HepG2 (cell line): ENCODE measurements around the gene EXTL2. TPM values are rescaled to one million over a fixed set of nuclear protein-coding genes. Genes with fewer than 3 reads are reported as not detected.

ENCODE experiments used
- ATAC-seq: fragments of 200-7000 bp; cut with Tn5 transposase; 3 replicates; pipeline ENCODE4 v1.9.1; 2020; ENCODE audit warnings: mild to moderate bottlenecking, moderate library complexity
- BruUV-seq: library from RNA; stranded (reverse); fragments of 400-500 nt; replicated peaks from 2 replicates; lab custom pipeline; 2021; lab: Mats Ljungman, UMichigan
- CTCF ChIA-PET: fragments of 300-600 bp; formaldehyde crosslinking; extraction: SDS; loops from one replicate; lab custom pipeline; 2021; ENCODE audit warnings: low total read pairs, inconsistent platforms, low intra/inter-chr PET ratio; lab: Yijun Ruan, JAX
- POLR2A ChIA-PET: fragments of 350-600 bp; sonication (Branson Sonifier 250); formaldehyde crosslinking; loops from one replicate; lab custom pipeline; 2020; ENCODE audit warnings: antibody characterized with exemption, inconsistent platforms; lab: Yijun Ruan, JAX
- DNase-seq: peaks from one replicate; pipeline ENCODE4 v3.0.0-alpha.2; 2015; ENCODE audit warnings: low spot score
- FAIRE-seq: peaks from 3 replicates; lab custom pipeline; 2011; peaks lifted over from hg19 to GRCh38; lab: Jason Lieb, UNC
- H2AFZ ChIP-seq: one replicate; pipeline ENCODE4 v1.6.1; 2011; ENCODE audit warnings: low read length, inconsistent platforms
- H3K27ac ChIP-seq: fragments of 300-600 bp; 3 replicates; pipeline ENCODE4 v1.8.0; 2011; ENCODE audit warnings: mixed run types, mild to moderate bottlenecking, mixed read lengths, low read length, inconsistent platforms; ENCODE audit not compliant: insufficient read depth; ENCODE audit errors: extremely low read length
- H3K27me3 ChIP-seq, 2 experiments: fragments of 200-600 bp in 1 of 2; 2 replicates in 1 of 2; 3 replicates in 1 of 2; pipeline versions ENCODE4 v1.6.0 to v1.8.0; 2011; ENCODE audit warnings: low read length in 2 of 2, mild to moderate bottlenecking in 2 of 2, moderate library complexity in 2 of 2, inconsistent platforms in 1 of 2; ENCODE audit not compliant: insufficient read depth in 2 of 2, control insufficient read depth in 1 of 2
- H3K36me3 ChIP-seq, 2 experiments: fragments of 200-600 bp in 1 of 2; replicated peaks in 1 of 2; 2 replicates in 1 of 2; 3 replicates in 1 of 2; pipeline versions ENCODE4 v1.5.1 to v1.8.0; 2011; ENCODE audit warnings: low read length in 2 of 2, inconsistent platforms in 1 of 2; ENCODE audit not compliant: insufficient read depth in 2 of 2, control insufficient read depth in 1 of 2
- H3K4me1 ChIP-seq: 2 replicates; pipeline ENCODE4 v1.5.1; 2012; ENCODE audit warnings: low read length, inconsistent platforms; ENCODE audit not compliant: insufficient read depth
- H3K4me2 ChIP-seq: 2 replicates; pipeline ENCODE4 v1.6.0; 2011; ENCODE audit warnings: low read depth, low read length, inconsistent platforms
- H3K4me3 ChIP-seq, 3 experiments: fragments of 200-600 bp in 1 of 3; sonication (generic), shearing (Covaris generic) in 1 of 3; replicated peaks in 1 of 3; 2 replicates each; pipeline ENCODE4 v1.5.1; 2011 to 2016; ENCODE audit warnings: low read length in 3 of 3, inconsistent platforms in 2 of 3, low read depth in 2 of 3, mild to moderate bottlenecking in 2 of 3, control low read depth in 1 of 3, mixed read lengths in 1 of 3; ENCODE audit not compliant: insufficient read depth in 1 of 3
- H3K79me2 ChIP-seq: one replicate; pipeline ENCODE4 v1.6.1; 2011; ENCODE audit warnings: low read length, inconsistent platforms; ENCODE audit not compliant: insufficient read depth
- H3K9ac ChIP-seq: 2 replicates; pipeline ENCODE4 v1.6.0; 2011; ENCODE audit warnings: mild to moderate bottlenecking, low read depth, low read length, inconsistent platforms; ENCODE audit not compliant: insufficient read depth
- H3K9me3 ChIP-seq: 2 replicates; pipeline ENCODE4 v1.5.1; 2012; ENCODE audit warnings: mild to moderate bottlenecking, low read length
- H4K20me1 ChIP-seq: 2 replicates; pipeline ENCODE4 v1.6.0; 2011; ENCODE audit warnings: inconsistent platforms, mild to moderate bottlenecking, low read length, moderate library complexity; ENCODE audit not compliant: insufficient read depth
- CBX2 ChIP-seq, 2 experiments: fragments of 200-600 bp in 1 of 2; sonication (generic); formaldehyde crosslinking in 1 of 2; IDR thresholded peaks; 2 replicates each; pipeline versions ENCODE4 v1.7.0 to v1.8.1; 2018 to 2022; ENCODE audit warnings: low read depth in 2 of 2, low read length in 1 of 2, mild to moderate bottlenecking in 1 of 2, missing genetic modification reagents in 1 of 2
- FOXM1 ChIP-seq: sonication (generic); formaldehyde crosslinking; IDR thresholded peaks from 2 replicates; pipeline ENCODE4 v1.5.0; 2020; ENCODE audit warnings: missing genetic modification reagents
- HDAC1 ChIP-seq: sonication (generic); formaldehyde crosslinking; IDR thresholded peaks from 2 replicates; pipeline ENCODE4 v1.5.1; 2020; ENCODE audit warnings: mild to moderate bottlenecking, missing genetic modification reagents
- HIVEP1 ChIP-seq: sonication (generic); formaldehyde crosslinking; IDR thresholded peaks from 2 replicates; pipeline ENCODE4 v1.4.0; 2020; ENCODE audit warnings: mild to moderate bottlenecking, missing genetic modification reagents
- HMG20B ChIP-seq: conservative IDR thresholded peaks from 2 replicates; pipeline ENCODE4 v1.6.1; 2016; ENCODE audit warnings: missing genetic modification reagents, missing compliant biosample characterization
- KDM1A ChIP-seq: IDR thresholded peaks from 2 replicates; pipeline ENCODE4 v1.6.1; 2016; ENCODE audit warnings: missing compliant biosample characterization
- PRMT3 ChIP-seq: sonication (generic); formaldehyde crosslinking; IDR thresholded peaks from 2 replicates; pipeline ENCODE4 v1.8.1; 2022; ENCODE audit warnings: low read depth, mild to moderate bottlenecking, moderate library complexity, missing genetic modification reagents, borderline replicate concordance
- RERE ChIP-seq: IDR thresholded peaks from 2 replicates; pipeline ENCODE4 v1.6.1; 2016; ENCODE audit warnings: low read depth, missing genetic modification reagents, missing compliant biosample characterization
- ZBTB7B ChIP-seq: sonication (generic); formaldehyde crosslinking; IDR thresholded peaks from 2 replicates; pipeline ENCODE4 v1.4.0; 2020; ENCODE audit warnings: missing genetic modification reagents
- ZNF350 ChIP-seq: sonication (generic); formaldehyde crosslinking; IDR thresholded peaks from 2 replicates; pipeline ENCODE4 v1.4.0; 2020; ENCODE audit warnings: mild to moderate bottlenecking, low read depth, missing genetic modification reagents, borderline replicate concordance
- ZNF503 ChIP-seq: sonication (generic); formaldehyde crosslinking; IDR thresholded peaks from 2 replicates; pipeline ENCODE4 v1.4.0; 2020; ENCODE audit warnings: missing genetic modification reagents
- ZNF616 ChIP-seq: sonication (generic); formaldehyde crosslinking; IDR thresholded peaks from 2 replicates; pipeline ENCODE4 v1.5.0; 2020; ENCODE audit warnings: low read depth, mild to moderate bottlenecking, missing genetic modification reagents
- WGBS: methylation state at CpG from one replicate; pipeline ENCODE4 v1.1.6; 2017; ENCODE audit warnings: low lambda C conversion rate; 5-methylcytosine and 5-hydroxymethylcytosine counted together
- in situ Hi-C: cut with HindIII; loops from 2 replicates; pipeline ENCODE4 v1.10.0; 2017; ENCODE audit warnings: low pct_unique_long_range_greater_than_20kb; ENCODE audit not compliant: extremely low pct_ligation_motif_present
- intact Hi-C: fragments of 100-400 bp; cut with micrococcal nuclease; formaldehyde crosslinking; loops from one replicate; pipeline ENCODE4 v1.10.0; 2022; ENCODE audit not compliant: unreplicated experiment
- polyA plus RNA-seq, 8 experiments: library from polyadenylated mRNA; depleted of rRNA in 3 of 8; stranded (reverse) in 7 of 8; unstranded in 1 of 8; fragments of >200 nt; fragmentation: Illumina TruSeq in 4 of 8; extraction: Trizol in 4 of 8; gene quantifications; 2 replicates each; pipeline versions ENCODE4 v1.2.1 to v1.2.3, GENCODE V29; 2011 to 2016; ENCODE audit warnings: low read depth in 4 of 8, missing spikeins in 1 of 8, mixed read lengths in 1 of 8; ENCODE audit not compliant: insufficient read depth in 1 of 8
- total RNA-seq, 5 experiments: library from RNA; depleted of rRNA; stranded (reverse); fragments of >200 nt; fragmentation: Illumina TruSeq; extraction: Trizol; gene quantifications; 2 replicates each; pipeline ENCODE4 v1.2.3, GENCODE V29; 2016; ENCODE audit warnings: low read depth in 1 of 5

Gene EXTL2
- total and polyA plus RNA-seq, 2 of the 13 experiments (the other 11 are each of a cell fraction or from before 2014, with no cell fraction given) = 22.0 to 23.5 TPM

GRCh38 chr1:100882698-100883097, 11.9 kb downstream of the EXTL2 start:
- intact Hi-C loops (no loop called here), in situ Hi-C loops (no loop called here)
- BruUV-seq = no TSS peak
- DNase-seq (no peak), ATAC-seq (no peak), FAIRE-seq (no peak)
- TF ChIP-seq KDM1A (no peak), HIVEP1 (CRISPR knock-in tag) (no peak), ZNF616 (CRISPR knock-in tag) (no peak), HDAC1 (no peak), CBX2 (IDR thresholded peaks at IDR 0.05; ENCODE audit: low read depth, low read length) (no peak), CBX2 (CRISPR knock-in tag; IDR thresholded peaks at IDR 0.05; ENCODE audit: low read depth) (no peak), PRMT3 (CRISPR knock-in tag) (no peak), HMG20B (CRISPR knock-in tag) (no peak), FOXM1 (no peak), ZNF503 (CRISPR knock-in tag) (no peak), RERE (CRISPR knock-in tag) (no peak), ZNF350 (CRISPR knock-in tag) (no peak), ZBTB7B (CRISPR knock-in tag) (no peak)
- H3K27me3 ChIP-seq = no peaks in the 10 kb centered on the region
- WGBS = 93% methylated on average over 2 of the region's 2 CpGs
- no peak overlapping the region for H3K4me2 ChIP-seq
- peaks cover 17% of the 10 kb centered on the region for H3K4me1 ChIP-seq
- H3K27ac ChIP-seq = no peak overlapping the region
- POLR2A ChIA-PET = no interaction called here
- H3K79me2 ChIP-seq = no peaks in the 10 kb centered on the region
- no peak overlapping the region for H3K4me3 ChIP-seq
- H2AFZ ChIP-seq = no peak overlapping the region
- H3K36me3 ChIP-seq = peaks cover 0 to 1% of the 10 kb centered on the region in 2 experiments; a peak in 1 of 5 replicates
- no peaks in the 10 kb centered on the region for H3K9me3 ChIP-seq
- CTCF ChIA-PET = no interaction called here
- no peaks in the 10 kb centered on the region for H4K20me1 ChIP-seq
- no peak overlapping the region for H3K9ac ChIP-seq
